MM.1S (cell line): Measurements from ENCODE around the gene VEGFC.

Experiments used
- EZH2 ChIP-seq: fragments of 300-600 bp; sonication (generic); optimal IDR thresholded peaks from 2 replicates; pipeline ENCODE3; 2017; ENCODE audit warnings: low read depth, mild to moderate bottlenecking, antibody characterized with exemption, low read length, mixed read lengths
- TF ChIP-seq, protein P1 (sequence below): fragments of 300-600 bp; sonication (generic); IDR thresholded peaks from 2 replicates; pipeline ENCODE4 v1.5.1; 2016; ENCODE audit warnings: antibody characterized with exemption, low read length, mixed read lengths

- TF ChIP-seq, protein P1, sequence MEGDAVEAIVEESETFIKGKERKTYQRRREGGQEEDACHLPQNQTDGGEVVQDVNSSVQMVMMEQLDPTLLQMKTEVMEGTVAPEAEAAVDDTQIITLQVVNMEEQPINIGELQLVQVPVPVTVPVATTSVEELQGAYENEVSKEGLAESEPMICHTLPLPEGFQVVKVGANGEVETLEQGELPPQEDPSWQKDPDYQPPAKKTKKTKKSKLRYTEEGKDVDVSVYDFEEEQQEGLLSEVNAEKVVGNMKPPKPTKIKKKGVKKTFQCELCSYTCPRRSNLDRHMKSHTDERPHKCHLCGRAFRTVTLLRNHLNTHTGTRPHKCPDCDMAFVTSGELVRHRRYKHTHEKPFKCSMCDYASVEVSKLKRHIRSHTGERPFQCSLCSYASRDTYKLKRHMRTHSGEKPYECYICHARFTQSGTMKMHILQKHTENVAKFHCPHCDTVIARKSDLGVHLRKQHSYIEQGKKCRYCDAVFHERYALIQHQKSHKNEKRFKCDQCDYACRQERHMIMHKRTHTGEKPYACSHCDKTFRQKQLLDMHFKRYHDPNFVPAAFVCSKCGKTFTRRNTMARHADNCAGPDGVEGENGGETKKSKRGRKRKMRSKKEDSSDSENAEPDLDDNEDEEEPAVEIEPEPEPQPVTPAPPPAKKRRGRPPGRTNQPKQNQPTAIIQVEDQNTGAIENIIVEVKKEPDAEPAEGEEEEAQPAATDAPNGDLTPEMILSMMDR = no peak
- TF ChIP-seq EZH2 = no peak
These were observed 83.3 kb downstream of the VEGFC start for GRCh38 chr4:176709417-176709816.
